SK-N-SH treated with all-trans-retinoic acid at 6 μM for 48 hours (cell line): ENCODE measurements around the gene CCDC180.

Experiments used
- ATAC-seq: fragments of 200-7000 bp; cut with Tn5 transposase; 3 replicates; pipeline ENCODE4 v1.9.1; 2020; ENCODE audit warnings: mild to moderate bottlenecking, moderate library complexity
- CREB5 ChIP-seq: fragments of 250-450 bp; sonication (Bioruptor Pico); IDR thresholded peaks from 2 replicates; pipeline ENCODE4 v1.5.1; 2020; ENCODE audit warnings: low read depth, mild to moderate bottlenecking, moderate library complexity
- CSRNP3 ChIP-seq: fragments of 250-450 bp; sonication (Bioruptor Pico); IDR thresholded peaks from 2 replicates; pipeline ENCODE4 v1.5.1; 2021; ENCODE audit warnings: mild to moderate bottlenecking, moderate library complexity
- ESRRG ChIP-seq: fragments of 250-450 bp; sonication (Bioruptor Pico); IDR thresholded peaks from 2 replicates; pipeline ENCODE4 v1.6.1; 2021; ENCODE audit warnings: mild to moderate bottlenecking
- GLIS3 ChIP-seq: fragments of 250-450 bp; sonication (Bioruptor Pico); IDR thresholded peaks from 2 replicates; pipeline ENCODE4 v1.5.0; 2020; ENCODE audit warnings: mild to moderate bottlenecking, moderate library complexity
- ISL1 ChIP-seq: fragments of 250-450 bp; sonication (Bioruptor Pico); IDR thresholded peaks from 2 replicates; pipeline ENCODE4 v2.1.2; 2022; ENCODE audit warnings: mild to moderate bottlenecking, moderate library complexity
- PATZ1 ChIP-seq: fragments of 250-450 bp; sonication (Bioruptor Pico); IDR thresholded peaks from 2 replicates; pipeline ENCODE4 v1.8.0; 2020; ENCODE audit warnings: mild to moderate bottlenecking, moderate library complexity, borderline replicate concordance
- POU6F1 ChIP-seq: fragments of 250-450 bp; sonication (Bioruptor Pico); IDR thresholded peaks from 2 replicates; pipeline ENCODE4 v1.8.0; 2021; ENCODE audit warnings: low read depth, mild to moderate bottlenecking, moderate library complexity, borderline replicate concordance
- PPARA ChIP-seq: fragments of 250-450 bp; sonication (Bioruptor Pico); IDR thresholded peaks from 2 replicates; pipeline ENCODE4 v1.5.0; 2020; ENCODE audit warnings: mild to moderate bottlenecking, borderline replicate concordance
- RARB ChIP-seq: fragments of 250-450 bp; sonication (Bioruptor Pico); IDR thresholded peaks from 2 replicates; pipeline ENCODE4 v1.8.0; 2021; ENCODE audit warnings: mild to moderate bottlenecking, moderate library complexity
- SNAI2 ChIP-seq: fragments of 250-450 bp; sonication (Bioruptor Pico); IDR thresholded peaks from 2 replicates; pipeline ENCODE4 v1.5.0; 2020; ENCODE audit warnings: mild to moderate bottlenecking, moderate library complexity
- TCF4 ChIP-seq: fragments of 250-450 bp; sonication (Bioruptor Pico); IDR thresholded peaks from 2 replicates; pipeline ENCODE4 v1.8.0; 2021; ENCODE audit warnings: mild to moderate bottlenecking, moderate library complexity, borderline replicate concordance
- TOX ChIP-seq: fragments of 250-450 bp; sonication (Bioruptor Pico); IDR thresholded peaks from 2 replicates; pipeline ENCODE4 v1.8.0; 2021; ENCODE audit warnings: mild to moderate bottlenecking, moderate library complexity, borderline replicate concordance
- TSHZ2 ChIP-seq: fragments of 250-450 bp; sonication (Bioruptor Pico); IDR thresholded peaks from 2 replicates; pipeline ENCODE4 v1.5.0; 2020; ENCODE audit warnings: mild to moderate bottlenecking, moderate library complexity
- ZFP30 ChIP-seq: fragments of 450-650 bp; formaldehyde crosslinking; IDR thresholded peaks from 2 replicates; pipeline ENCODE4 v1.5.0; 2022; ENCODE audit warnings: mild to moderate bottlenecking, moderate library complexity
- ZNF70 ChIP-seq: fragments of 450-650 bp; formaldehyde crosslinking; IDR thresholded peaks from 2 replicates; pipeline ENCODE4 v1.5.0; 2020; ENCODE audit warnings: mild to moderate bottlenecking, moderate library complexity

Gene CCDC180

GRCh38 chr9:97284798-97285197 is 22.7 kb upstream of the CCDC180 start:
- TF ChIP-seq ZNF70 (CRISPR knock-in tag) (no peak), TSHZ2 (CRISPR knock-in tag) (no peak), PATZ1 (no peak), CSRNP3 (CRISPR knock-in tag) (no peak), SNAI2 (CRISPR knock-in tag) (no peak), ZFP30 (CRISPR knock-in tag) (no peak)
- ATAC-seq = no peak

- TF ChIP-seq RARB (CRISPR knock-in tag) (no peak), GLIS3 (CRISPR knock-in tag) (no peak), ESRRG (CRISPR knock-in tag) (no peak), PATZ1 (no peak), ISL1 (CRISPR knock-in tag) (no peak), PPARA (CRISPR knock-in tag) (no peak), TSHZ2 (CRISPR knock-in tag) (no peak)
- ATAC-seq = no peak
Observed at GRCh38 chr9:97292200-97292599, 15.3 kb upstream of the CCDC180 start.

GRCh38 chr9:97293207-97293721 is 14.2 kb upstream of the CCDC180 start:
- ATAC-seq = peak; percentile 25; the same call in 2 of the 3 replicates
- no peak for TF ChIP-seq CREB5 (CRISPR knock-in tag)
- TF ChIP-seq, all 23 proteins: peak for 0

- no peak for ATAC-seq
- no peak for TF ChIP-seq POU6F1
- TF ChIP-seq ESRRG (CRISPR knock-in tag) = no peak
- no peak for TF ChIP-seq TOX (CRISPR knock-in tag)
- TF ChIP-seq ZNF70 (CRISPR knock-in tag) = no peak
- no peak for TF ChIP-seq TCF4 (CRISPR knock-in tag)
- TF ChIP-seq CREB5 (CRISPR knock-in tag) = no peak
- no peak for TF ChIP-seq PATZ1
Observed at GRCh38 chr9:97293818-97294217, 13.6 kb upstream of the CCDC180 start.
